Stimulated activated CD4-positive, alpha-beta T cell treated with anti-CD3 and anti-CD28 coated beads, Interleukin-4, amount 100 ng/mL, for 1 hour (primary cell): ENCODE results near the gene CD63.
A peak's percentile ranks its signal among the peaks of the same experiment; 100 is the strongest.

Experiments
- DNase-seq: peaks from one replicate; pipeline ENCODE4 v3.0.0-alpha.2; 2020

The CD63 gene

GRCh38 chr12:55738123-55739024 is 9.6 kb upstream of the CD63 start:
- DNase-seq = peak; percentile 75

- no peak for DNase-seq
Observed at GRCh38 chr12:55737581-55738122, 8.8 kb upstream of the CD63 start.

- DNase-seq = peak; percentile 59
Observed at GRCh38 chr12:55736780-55737580, 8.2 kb upstream of the CD63 start.

- no peak for DNase-seq
Observed at GRCh38 chr12:55736076-55736475, 7.3 kb upstream of the CD63 start.

GRCh38 chr12:55734595-55734994 is 5.8 kb upstream of the CD63 start:
- no peak for DNase-seq

GRCh38 chr12:55733858-55734257 is 5.0 kb upstream of the CD63 start:
- DNase-seq = no peak

GRCh38 chr12:55733021-55733555 is 4.3 kb upstream of the CD63 start:
- no peak for DNase-seq

- no peak for DNase-seq
Observed at GRCh38 chr12:55732288-55732687, 3.5 kb upstream of the CD63 start.

GRCh38 chr12:55729819-55730818 is 1.3 kb upstream of the CD63 start:
- no peak for DNase-seq

- peak; percentile 34 for DNase-seq
Observed at GRCh38 chr12:55728186-55728938, 447 bp downstream of the CD63 start.

- no peak for DNase-seq
Observed at GRCh38 chr12:55727643-55728185, 1.1 kb downstream of the CD63 start.

- no peak for DNase-seq
Observed at GRCh38 chr12:55726971-55727370, 1.8 kb downstream of the CD63 start.

GRCh38 chr12:55725556-55725955 is 3.3 kb downstream of the CD63 start:
- DNase-seq = no peak

- no peak for DNase-seq
Observed at GRCh38 chr12:55724940-55725309, 3.9 kb downstream of the CD63 start.

- peak; percentile 65 for DNase-seq
Observed at GRCh38 chr12:55724226-55724939, 4.4 kb downstream of the CD63 start.

GRCh38 chr12:55723516-55724225 is 5.1 kb downstream of the CD63 start:
- no peak for DNase-seq

GRCh38 chr12:55722948-55723347 is 5.9 kb downstream of the CD63 start:
- no peak for DNase-seq

- DNase-seq = no peak
Observed at GRCh38 chr12:55721601-55722213, 7.1 kb downstream of the CD63 start.

- no peak for DNase-seq
Observed at GRCh38 chr12:55720894-55721444, 7.8 kb downstream of the CD63 start.
